ENCODE data around the gene KAZN. TPM values are rescaled to one million over a fixed set of nuclear protein-coding genes. Genes with fewer than 3 reads are reported as not detected.

Gene KAZN
- total and polyA plus RNA-seq, 2 of the 8 experiments (the other 6 are each of a cell fraction or from before 2014, with no cell fraction given) = 3.7 to 11.8 TPM

- no peak for TF ChIP-seq HDAC2 (IDR thresholded peaks at IDR 0.05; ENCODE audit: borderline replicate concordance in 1 of 2, low read depth in 2 of 2, low read length in 2 of 2)
- no peak for TF ChIP-seq POLR2A (IDR thresholded peaks at IDR 0.05; ENCODE audit: control extremely low read depth in 1 of 2, low read depth in 2 of 2, low read length in 2 of 2)
- TF ChIP-seq CTBP2 (IDR thresholded peaks at IDR 0.05; ENCODE audit: borderline replicate concordance, insufficient read depth, insufficient read length, low read length) = no peak
- TF ChIP-seq GTF2F1 (IDR thresholded peaks at IDR 0.05; ENCODE audit: borderline replicate concordance, low read depth, low read length) = no peak
- no peak for TF ChIP-seq KDM4A (IDR thresholded peaks at IDR 0.05; ENCODE audit: low read depth, low read length, severe bottlenecking)
- no peak for TF ChIP-seq SP1 (IDR thresholded peaks at IDR 0.05; ENCODE audit: low read depth, low read length)
- TF ChIP-seq SUZ12 (IDR thresholded peaks at IDR 0.05; ENCODE audit: low read length) = no peak
These were observed 213.1 kb downstream of the KAZN start (continued) for GRCh38 chr1:14811573-14811972.
